Stomach (tissue), 9 donors: ENCODE measurements around the gene RBM23. TPM values are rescaled to one million over a fixed set of nuclear protein-coding genes. Genes with fewer than 3 reads are reported as not detected.

ENCODE experiments used
- DNase-seq, 2 donors: peaks; one replicate each; pipeline versions ENCODE4 v3.0.0 to v3.0.0-alpha.2; 2013 to 2019
- H3K27ac ChIP-seq, 5 donors: fragments of 200-600 bp in 4 of 5; sonication (generic) in 4 of 5; one replicate each; pipeline ENCODE4 v1.5.1; 2013 to 2019; ENCODE audit warnings: mild to moderate bottlenecking in 1 of 5, moderate library complexity in 1 of 5
- H3K27me3 ChIP-seq, 3 donors: fragments of 200-600 bp; sonication (generic); one replicate each; pipeline ENCODE4 v1.5.1; 2017 to 2019; ENCODE audit warnings: mixed run types in 1 of 3
- H3K36me3 ChIP-seq, 4 donors: fragments of 200-600 bp; sonication (generic); 1 replicate in 3 of 4; 2 replicates in 1 of 4; pipeline ENCODE4 v1.5.1; 2016 to 2019
- H3K4me1 ChIP-seq, 4 donors: fragments of 200-600 bp; sonication (generic); one replicate each; pipeline ENCODE4 v1.5.1; 2016 to 2019
- H3K4me3 ChIP-seq, 4 donors: fragments of 200-600 bp; sonication (generic) in 3 of 4; one replicate each; pipeline ENCODE4 v1.5.1; 2016 to 2019; ENCODE audit warnings: mild to moderate bottlenecking in 1 of 4
- H3K9me3 ChIP-seq, 4 donors: fragments of 200-600 bp; sonication (generic); one replicate each; pipeline ENCODE4 v1.5.1; 2016 to 2019
- EP300 ChIP-seq: sonication (generic); formaldehyde crosslinking; IDR thresholded peaks from one replicate; pipeline ENCODE4 v1.6.1; 2017; ENCODE audit warnings: antibody characterized with exemption
- POLR2A ChIP-seq, 4 donors: fragments of 450-650 bp; IDR thresholded peaks; one replicate each; pipeline ENCODE4 v1.6.1; 2016; ENCODE audit warnings: antibody characterized with exemption in 4 of 4, control low read depth in 2 of 4, mild to moderate bottlenecking in 1 of 4, moderate library complexity in 1 of 4
- POLR2AphosphoS5 ChIP-seq, 3 donors: sonication (generic); formaldehyde crosslinking; IDR thresholded peaks; one replicate each; pipeline ENCODE4 v1.6.1; 2016; ENCODE audit warnings: antibody characterized with exemption in 3 of 3
- WGBS, 5 donors: extraction: QIAGEN DNeasy Blood & Tissue Kit in 3 of 5; methylation state at CpG; one replicate each; pipeline versions ENCODE4 v1.1.5 to v1.1.7; 2013 to 2018; 5-methylcytosine and 5-hydroxymethylcytosine counted together
- intact Hi-C: fragments of 100-400 bp; cut with DNase I; formaldehyde crosslinking; loops from one replicate; pipeline ENCODE4 v1.15.1; 2023; ENCODE audit warnings: low total_unique reads
- polyA plus RNA-seq, 3 donors: library from polyadenylated mRNA; stranded (reverse); fragments of 200-250 nt; gene quantifications; one replicate each; pipeline ENCODE4 v1.2.3, GENCODE V29; 2013
- total RNA-seq, 5 donors: library from RNA; depleted of rRNA; stranded (reverse); fragments of >200 nt; gene quantifications; one replicate each; pipeline versions ENCODE4 v1.1.0 to v1.2.3, GENCODE V29; 2014 to 2016
- TF ChIP-seq, protein P1 (sequence below), 7 experiments: fragments of 450-650 bp in 4 of 7; fragments of 200-600 bp in 3 of 7; sonication (generic) in 3 of 7; IDR thresholded peaks; one replicate each; pipeline ENCODE4 v1.5.1; 2016 to 2019; ENCODE audit warnings: antibody characterized with exemption in 7 of 7, control low read depth in 2 of 7, mild to moderate bottlenecking in 1 of 7
- donor health status: healthy with polysubstance abuse.
- donor health status: Bipolar disorder and iron deficiency.
- donor health status: healthy.

RBM23 gene
- total and polyA plus RNA-seq, 8 donors: 12.1 to 126 (median 50.1) TPM

DNA sequence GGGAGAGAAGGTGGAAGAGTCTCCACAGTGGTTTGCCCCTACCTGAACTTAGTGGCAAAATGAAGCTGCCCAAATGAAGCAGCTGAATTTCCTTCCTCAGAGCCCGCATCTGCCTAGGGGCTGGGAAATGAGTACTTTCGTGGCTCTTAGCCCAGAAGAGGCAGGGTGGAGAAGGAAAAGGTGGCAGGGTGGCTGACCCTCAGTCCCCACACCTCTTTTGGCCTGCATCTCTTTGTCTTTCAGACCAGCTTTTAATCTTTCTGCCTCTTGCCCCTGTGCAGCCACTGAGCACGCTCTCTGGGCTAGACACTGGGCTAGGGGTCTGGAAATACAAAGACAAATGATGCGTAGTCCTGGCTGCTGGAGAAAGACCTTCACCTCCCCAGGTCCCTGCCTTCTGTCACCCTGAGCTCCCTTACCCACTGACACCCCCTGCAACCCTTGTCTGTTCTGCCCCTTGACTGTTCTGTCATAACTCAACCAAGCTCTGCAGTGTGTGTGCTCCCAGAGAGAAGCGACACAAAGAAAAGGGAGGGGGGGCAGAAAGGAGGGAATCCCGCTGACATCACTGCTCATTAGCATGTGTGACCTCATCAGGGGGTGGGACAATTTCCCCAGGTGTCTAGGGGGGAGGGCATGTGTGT, 36.3 kb downstream of the RBM23 start:
- no peaks in the 10 kb centered on the region for H3K27me3 ChIP-seq
- peak overlapping the region in 2 of 5 donors; percentile 25 to 29 for H3K27ac ChIP-seq
- H3K36me3 ChIP-seq: peaks cover 13 to 26% (median 24%) of the 10 kb centered on the region in 4 donors
- WGBS, 5 donors: 10 to 20% (median 15%) methylated on average over 6 of the region's 6 CpGs
- intact Hi-C loops: no loop called here
- peak; percentile 50 to 90 for DNase-seq
- TF ChIP-seq POLR2A (IDR thresholded peaks at IDR 0.05) (no peak), POLR2AphosphoS5 (IDR thresholded peaks at IDR 0.05) (no peak), EP300 (no peak)
- TF ChIP-seq, protein P1, sequence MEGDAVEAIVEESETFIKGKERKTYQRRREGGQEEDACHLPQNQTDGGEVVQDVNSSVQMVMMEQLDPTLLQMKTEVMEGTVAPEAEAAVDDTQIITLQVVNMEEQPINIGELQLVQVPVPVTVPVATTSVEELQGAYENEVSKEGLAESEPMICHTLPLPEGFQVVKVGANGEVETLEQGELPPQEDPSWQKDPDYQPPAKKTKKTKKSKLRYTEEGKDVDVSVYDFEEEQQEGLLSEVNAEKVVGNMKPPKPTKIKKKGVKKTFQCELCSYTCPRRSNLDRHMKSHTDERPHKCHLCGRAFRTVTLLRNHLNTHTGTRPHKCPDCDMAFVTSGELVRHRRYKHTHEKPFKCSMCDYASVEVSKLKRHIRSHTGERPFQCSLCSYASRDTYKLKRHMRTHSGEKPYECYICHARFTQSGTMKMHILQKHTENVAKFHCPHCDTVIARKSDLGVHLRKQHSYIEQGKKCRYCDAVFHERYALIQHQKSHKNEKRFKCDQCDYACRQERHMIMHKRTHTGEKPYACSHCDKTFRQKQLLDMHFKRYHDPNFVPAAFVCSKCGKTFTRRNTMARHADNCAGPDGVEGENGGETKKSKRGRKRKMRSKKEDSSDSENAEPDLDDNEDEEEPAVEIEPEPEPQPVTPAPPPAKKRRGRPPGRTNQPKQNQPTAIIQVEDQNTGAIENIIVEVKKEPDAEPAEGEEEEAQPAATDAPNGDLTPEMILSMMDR (IDR thresholded peaks at IDR 0.05): no peak
- peaks cover 19 to 41% (median 37%) of the 10 kb centered on the region in 4 donors for H3K4me1 ChIP-seq
- H3K4me3 ChIP-seq: no peak overlapping the region
- H3K9me3 ChIP-seq: no peaks in the 10 kb centered on the region

DNA sequence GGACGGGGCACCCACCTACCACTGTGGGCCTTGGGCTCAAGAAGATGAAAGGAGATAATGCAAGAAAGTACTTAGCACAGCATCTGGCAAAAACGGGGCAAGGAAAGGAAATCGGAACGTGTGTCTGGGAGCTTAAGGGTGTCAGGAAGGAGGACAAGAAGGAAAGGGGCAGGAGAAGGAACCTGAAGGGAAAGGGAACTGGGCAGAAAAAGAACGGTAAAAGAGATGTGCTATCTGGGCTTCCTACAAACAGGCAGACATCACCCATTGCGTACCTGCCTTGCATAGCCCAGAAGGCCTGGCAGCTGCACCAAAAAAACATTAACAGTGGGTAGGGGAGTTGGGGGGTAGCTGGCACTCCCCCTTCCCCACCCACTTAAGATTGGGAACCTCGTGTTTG, 36.9 kb downstream of the RBM23 start:
- TF ChIP-seq, protein P1 (IDR thresholded peaks at IDR 0.05): no peak
- TF ChIP-seq POLR2AphosphoS5 (IDR thresholded peaks at IDR 0.05): peak in 1 of 3 donors; percentile 1
- WGBS, 5 donors: 22 to 34% (median 27%) methylated on average over 7 of the region's 7 CpGs
- Histone ChIP-seq H3K36me3 (peaks cover 19 to 32% (median 30%) of the 10 kb centered on the region in 4 donors), H3K27ac (peak overlapping the region in 1 of 5 donors; percentile 29), H3K9me3 (no peaks in the 10 kb centered on the region), H3K27me3 (no peaks in the 10 kb centered on the region), H3K4me1 (peaks cover 15 to 39% (median 32%) of the 10 kb centered on the region in 4 donors), H3K4me3 (no peak overlapping the region)
- DNase-seq: no peak
- intact Hi-C loops: no loop called here

DNA sequence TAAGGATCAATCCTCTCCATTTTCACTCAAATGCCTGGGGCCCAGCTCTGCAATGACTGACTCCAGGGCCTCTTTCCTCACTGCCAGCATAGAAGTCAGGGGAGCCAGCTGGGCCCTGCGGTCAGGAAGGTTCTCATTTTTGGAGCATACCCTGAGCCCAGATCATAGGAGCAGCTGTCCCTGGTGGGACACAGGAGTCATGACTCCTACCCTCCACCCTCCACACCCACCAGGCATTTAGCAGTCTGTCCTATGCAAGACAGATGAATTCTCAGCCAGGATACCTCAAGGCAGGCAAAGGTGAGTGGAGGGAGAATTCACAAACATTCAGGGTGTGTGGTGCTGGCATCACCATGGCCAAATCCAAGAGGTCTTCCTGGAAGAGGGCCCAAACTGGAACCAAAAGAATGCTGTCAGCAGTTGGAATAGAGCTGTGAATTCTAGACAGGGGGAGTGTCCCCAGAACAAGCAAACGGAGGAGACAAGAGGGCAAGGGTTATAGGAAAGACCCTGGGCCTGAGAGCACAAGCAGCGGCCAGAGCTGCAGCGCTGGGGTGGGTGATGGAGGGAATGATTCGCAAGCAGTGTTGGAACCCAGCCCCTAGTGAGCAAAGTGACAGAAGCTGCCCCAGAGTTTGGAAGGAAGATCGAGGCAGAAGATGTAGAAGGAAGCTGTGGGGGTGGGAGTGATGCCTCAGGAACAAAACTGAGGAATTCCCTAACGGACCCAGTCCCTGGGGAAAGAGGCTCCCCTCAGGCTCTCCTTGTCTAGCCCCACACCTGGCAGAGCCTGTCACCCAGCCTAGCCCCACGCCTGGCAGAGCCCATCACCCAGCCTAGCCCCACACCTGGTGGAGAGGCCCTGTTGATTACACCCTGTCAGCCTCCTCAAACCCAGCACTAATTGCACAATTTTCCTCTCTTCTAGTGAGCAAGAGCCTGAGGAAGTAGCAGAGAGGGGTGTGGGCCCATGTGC, 40.4 kb downstream of the RBM23 start:
- Histone ChIP-seq H3K36me3 (peaks cover 51 to 67% (median 65%) of the 10 kb centered on the region in 4 donors), H3K4me3 (no peak overlapping the region), H3K4me1 (peaks cover 12 to 58% (median 39%) of the 10 kb centered on the region in 4 donors), H3K27ac (no peak overlapping the region), H3K27me3 (no peaks in the 10 kb centered on the region), H3K9me3 (no peaks in the 10 kb centered on the region)
- intact Hi-C loops: no loop called here
- 80 to 83% (median 81%) methylated on average over 8 of the region's 8 CpGs for WGBS, 5 donors
- no peak for DNase-seq
- no peak for TF ChIP-seq EP300
- TF ChIP-seq POLR2AphosphoS5 (IDR thresholded peaks at IDR 0.05): no peak
- TF ChIP-seq, protein P1 (IDR thresholded peaks at IDR 0.05): no peak

DNA sequence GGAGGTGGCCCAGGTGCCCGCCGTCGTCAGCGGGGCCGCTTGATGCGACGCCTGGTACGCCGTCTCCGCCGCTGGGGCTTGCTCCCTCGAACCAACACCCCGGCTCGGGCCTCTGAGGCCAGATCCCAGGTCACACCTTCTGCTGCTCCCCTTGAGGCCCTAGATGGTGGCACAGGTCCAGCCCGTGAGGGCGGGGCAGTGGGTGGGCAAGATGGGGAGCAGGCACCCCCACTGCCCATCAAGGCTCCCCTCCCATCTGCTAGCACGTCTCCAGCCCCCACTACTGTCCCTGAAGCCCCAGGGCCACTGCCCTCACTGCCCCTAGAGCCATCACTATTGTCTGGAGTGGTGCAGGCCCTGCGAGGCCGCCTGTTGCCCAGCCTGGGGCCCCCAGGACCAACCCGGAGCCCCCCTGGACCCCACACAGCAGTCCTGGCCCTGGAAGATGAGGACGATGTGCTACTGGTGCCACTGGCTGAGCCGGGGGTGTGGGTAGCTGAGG, 41.9 kb downstream of the RBM23 start:
- Histone ChIP-seq H3K9me3 (no peaks in the 10 kb centered on the region), H3K27me3 (no peaks in the 10 kb centered on the region), H3K27ac (no peak overlapping the region), H3K4me3 (no peak overlapping the region), H3K4me1 (peaks cover 14 to 52% (median 35%) of the 10 kb centered on the region in 4 donors), H3K36me3 (peaks cover 51 to 72% (median 71%) of the 10 kb centered on the region in 4 donors)
- intact Hi-C loops: no loop called here
- no peak for DNase-seq
- no peak for TF ChIP-seq POLR2A (IDR thresholded peaks at IDR 0.05)
- no peak for TF ChIP-seq POLR2AphosphoS5 (IDR thresholded peaks at IDR 0.05)
- TF ChIP-seq EP300: no peak
- TF ChIP-seq, protein P1 (IDR thresholded peaks at IDR 0.05): no peak
- 88 to 96% (median 92%) methylated on average over 4 to 22 of the region's 22 CpGs for WGBS, 5 donors
